Fibroblast of lung (primary cell): ENCODE results near the gene CMTM3.

ENCODE experiments used
- CTCF ChIP-seq, 2 donors: IDR thresholded peaks in 1 of 2; conservative IDR thresholded peaks in 1 of 2; 1 replicate in 1 of 2; 2 replicates in 1 of 2; pipeline ENCODE4 v1.5.1; 2011 to 2012; ENCODE audit warnings: low read length in 2 of 2, control low read depth in 1 of 2, inconsistent platforms in 1 of 2, low read depth in 1 of 2, mild to moderate bottlenecking in 1 of 2
- EZH2 ChIP-seq: IDR thresholded peaks from 2 replicates; pipeline ENCODE4 v1.5.1; 2012; ENCODE audit warnings: low read length, control low read depth, mild to moderate bottlenecking; ENCODE audit errors: missing control alignments

GRCh38 chr16:66640724-66641314, 36.3 kb downstream of the CMTM3 start:
- TF ChIP-seq CTCF (conservative IDR thresholded peaks at IDR 0.05 in 1 of 2, IDR thresholded peaks at IDR 0.05 in 1 of 2; ENCODE audit: low read depth in 1 of 2, low read length in 2 of 2) (no peak), EZH2 (no peak)
